Chondrocyte (in vitro differentiated cells): Measurements from ENCODE around the gene CCDC148. TPM values are rescaled to one million over a fixed set of nuclear protein-coding genes. Genes with fewer than 3 reads are reported as not detected.
"Not testable (repeated sequence)": the region's sequence is repeated elsewhere in the genome, so short reads cannot be mapped to it uniquely, and the experiment has no call there.

Experiments used
- DNase-seq: peaks from one replicate; pipeline ENCODE4 v3.0.0; 2021; ENCODE audit warnings: mixed read lengths, low spot score
- H3K27ac Mint-ChIP-seq: one replicate; pipeline ENCODE4 v1.8.0; 2021; ENCODE audit warnings: mild to moderate bottlenecking, moderate library complexity, mixed read lengths; ENCODE audit not compliant: unreplicated experiment
- H3K27me3 Mint-ChIP-seq: 2 replicates; pipeline ENCODE4 v1.8.0; 2021; ENCODE audit warnings: low read depth, mixed read lengths
- H3K36me3 Mint-ChIP-seq: 2 replicates; pipeline ENCODE4 v1.8.0; 2021; ENCODE audit warnings: low read depth, mixed read lengths
- H3K4me1 Mint-ChIP-seq: 2 replicates; pipeline ENCODE4 v1.8.0; 2021; ENCODE audit warnings: low read depth, mild to moderate bottlenecking, mixed read lengths
- H3K4me3 Mint-ChIP-seq: one replicate; pipeline ENCODE4 v1.8.0; 2021; ENCODE audit warnings: mild to moderate bottlenecking, moderate library complexity, mixed read lengths; ENCODE audit not compliant: unreplicated experiment
- H3K9me3 Mint-ChIP-seq: 2 replicates; pipeline ENCODE4 v1.8.0; 2021; ENCODE audit warnings: low read depth, mixed read lengths
- total RNA-seq: library from RNA; stranded (reverse); gene quantifications from 3 replicates; pipeline ENCODE4 v1.2.1, GENCODE V29; 2021
- TF ChIP-seq, protein P1 (sequence below): fragments of 200-600 bp; sonication (generic); IDR thresholded peaks from 2 replicates; pipeline ENCODE4 v1.5.0; 2021; ENCODE audit warnings: antibody characterized with exemption, mild to moderate bottlenecking, moderate library complexity

Gene CCDC148
- total RNA-seq, 1 donor from 2014 or later, result 0.52 TPM

DNA sequence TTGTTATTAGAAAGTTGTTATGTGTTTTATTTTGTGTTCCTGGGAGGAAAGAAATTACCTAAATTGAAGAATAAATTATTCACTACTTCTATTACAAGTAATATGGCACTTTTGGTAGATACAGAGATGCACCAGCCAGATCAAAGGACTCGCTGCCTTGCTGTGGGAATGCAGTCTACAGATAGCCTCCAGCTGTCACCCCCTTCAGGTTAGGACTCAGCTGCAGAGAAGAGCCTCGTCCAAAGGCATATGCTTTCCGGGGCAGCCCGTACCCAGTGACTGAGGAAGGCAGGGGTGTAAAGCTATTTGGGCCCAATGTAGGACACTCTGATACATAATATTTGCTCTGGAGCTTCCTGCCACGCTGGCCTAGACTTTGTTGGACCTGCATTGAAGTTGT lies 90.2 kb downstream of the CCDC148 start:
- no peak overlapping the region for H3K4me3 Mint-ChIP-seq
- H3K27ac Mint-ChIP-seq, result no peak overlapping the region
- H3K36me3 Mint-ChIP-seq, result peaks cover 17% of the 10 kb centered on the region
- no peaks in the 10 kb centered on the region for H3K4me1 Mint-ChIP-seq
- peaks cover 30% of the 10 kb centered on the region for H3K9me3 Mint-ChIP-seq
- TF ChIP-seq, protein P1, sequence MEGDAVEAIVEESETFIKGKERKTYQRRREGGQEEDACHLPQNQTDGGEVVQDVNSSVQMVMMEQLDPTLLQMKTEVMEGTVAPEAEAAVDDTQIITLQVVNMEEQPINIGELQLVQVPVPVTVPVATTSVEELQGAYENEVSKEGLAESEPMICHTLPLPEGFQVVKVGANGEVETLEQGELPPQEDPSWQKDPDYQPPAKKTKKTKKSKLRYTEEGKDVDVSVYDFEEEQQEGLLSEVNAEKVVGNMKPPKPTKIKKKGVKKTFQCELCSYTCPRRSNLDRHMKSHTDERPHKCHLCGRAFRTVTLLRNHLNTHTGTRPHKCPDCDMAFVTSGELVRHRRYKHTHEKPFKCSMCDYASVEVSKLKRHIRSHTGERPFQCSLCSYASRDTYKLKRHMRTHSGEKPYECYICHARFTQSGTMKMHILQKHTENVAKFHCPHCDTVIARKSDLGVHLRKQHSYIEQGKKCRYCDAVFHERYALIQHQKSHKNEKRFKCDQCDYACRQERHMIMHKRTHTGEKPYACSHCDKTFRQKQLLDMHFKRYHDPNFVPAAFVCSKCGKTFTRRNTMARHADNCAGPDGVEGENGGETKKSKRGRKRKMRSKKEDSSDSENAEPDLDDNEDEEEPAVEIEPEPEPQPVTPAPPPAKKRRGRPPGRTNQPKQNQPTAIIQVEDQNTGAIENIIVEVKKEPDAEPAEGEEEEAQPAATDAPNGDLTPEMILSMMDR, result no peak
- no peaks in the 10 kb centered on the region for H3K27me3 Mint-ChIP-seq
- DNase-seq, result no peak

DNA sequence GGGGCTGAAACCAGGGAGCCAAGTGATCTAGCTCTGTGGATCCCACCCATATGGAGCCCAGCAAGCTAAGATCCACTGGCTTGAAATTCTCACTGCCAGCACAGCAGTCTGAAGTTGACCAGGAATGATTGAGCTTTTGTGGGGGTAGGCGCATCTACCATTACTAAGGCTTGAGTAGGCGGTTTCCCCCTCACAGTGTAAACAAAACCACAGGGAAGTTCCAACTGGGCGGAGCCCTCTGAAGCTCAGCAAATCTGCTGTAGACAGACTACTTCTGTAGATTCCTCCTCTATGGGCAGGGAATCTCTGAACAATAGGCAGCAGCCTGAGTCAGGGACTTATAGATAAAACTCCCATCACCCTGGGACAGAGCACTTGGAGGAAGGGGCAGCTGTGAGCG lies 96.7 kb downstream of the CCDC148 start:
- Mint-ChIP-seq H3K4me1 (no peaks in the 10 kb centered on the region), H3K27me3 (no peaks in the 10 kb centered on the region), H3K4me3 (no peak overlapping the region), H3K36me3 (peaks cover 18% of the 10 kb centered on the region), H3K9me3 (peaks cover 33% of the 10 kb centered on the region), H3K27ac (no peak overlapping the region)
- TF ChIP-seq, protein P1, result no peak
- no peak for DNase-seq

DNA sequence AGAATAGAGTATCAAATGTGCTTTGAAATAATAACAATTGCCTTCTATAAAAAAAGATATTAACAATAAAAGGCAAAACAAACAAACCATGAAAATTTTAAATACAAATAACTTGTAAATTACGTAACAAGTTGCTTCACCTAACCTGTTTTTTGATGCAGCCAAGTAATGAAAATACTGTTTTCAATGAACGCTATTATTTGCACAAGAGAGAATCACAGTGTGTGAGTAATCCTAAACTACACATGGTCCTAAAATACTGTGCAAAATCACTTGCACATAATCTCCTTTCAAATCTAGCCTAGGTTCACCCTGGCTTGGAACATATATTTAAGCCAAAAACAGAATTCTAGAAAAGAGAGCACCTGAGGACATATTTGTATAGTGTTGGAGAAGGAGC lies 98.9 kb downstream of the CCDC148 start:
- Mint-ChIP-seq H3K9me3 (peaks cover 19% of the 10 kb centered on the region), H3K4me1 (no peaks in the 10 kb centered on the region), H3K27me3 (no peaks in the 10 kb centered on the region), H3K36me3 (peaks cover 10% of the 10 kb centered on the region), H3K4me3 (no peak overlapping the region), H3K27ac (no peak overlapping the region)
- no peak for DNase-seq
- TF ChIP-seq, protein P1, result no peak

DNA sequence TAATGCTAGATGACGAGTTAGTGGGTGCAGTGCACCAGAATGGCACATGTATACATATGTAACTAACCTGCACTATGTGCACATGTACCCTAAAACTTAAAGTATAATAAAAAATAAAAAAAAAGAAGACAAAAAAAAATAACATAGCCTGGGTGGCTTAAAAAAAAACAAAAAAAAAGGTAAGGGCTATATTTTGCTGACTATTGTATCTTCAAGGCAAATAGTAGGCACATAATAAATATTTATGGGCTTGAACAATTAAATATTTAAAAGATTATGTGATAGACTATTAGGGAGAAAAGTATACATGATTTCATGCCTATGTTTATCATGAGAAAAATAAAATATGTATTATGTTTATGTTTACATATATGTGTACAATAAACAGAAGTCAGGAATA lies 99.4 kb downstream of the CCDC148 start:
- no peaks in the 10 kb centered on the region for H3K4me1 Mint-ChIP-seq
- peaks cover 4% of the 10 kb centered on the region for H3K36me3 Mint-ChIP-seq
- TF ChIP-seq, protein P1, result no peak
- H3K9me3 Mint-ChIP-seq, result peaks cover 15% of the 10 kb centered on the region
- no peak overlapping the region for H3K27ac Mint-ChIP-seq
- no peak for DNase-seq
- no peaks in the 10 kb centered on the region for H3K27me3 Mint-ChIP-seq
- H3K4me3 Mint-ChIP-seq, result no peak overlapping the region

DNA sequence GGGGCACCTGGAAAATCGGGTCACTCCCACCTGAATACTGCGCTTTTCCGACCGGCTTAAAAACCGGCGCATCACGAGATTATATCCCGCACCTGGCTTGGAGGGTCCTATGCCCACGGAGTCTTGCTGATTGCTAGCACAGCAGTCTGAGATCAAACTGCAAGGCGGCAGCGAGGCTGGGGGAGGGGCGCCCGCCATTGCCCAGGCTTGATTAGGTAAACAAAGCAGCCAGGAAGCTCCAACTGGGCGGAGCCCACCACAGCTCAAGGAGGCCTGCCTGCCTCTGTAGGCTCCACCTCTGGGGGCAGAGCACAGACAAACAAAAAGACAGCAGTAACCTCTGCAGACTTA lies 105.1 kb downstream of the CCDC148 start:
- DNase-seq, H3K4me1 Mint-ChIP-seq, H3K9me3 Mint-ChIP-seq, H3K27me3 Mint-ChIP-seq, H3K27ac Mint-ChIP-seq, H3K36me3 Mint-ChIP-seq, H3K4me3 Mint-ChIP-seq: not testable (repeated sequence)

DNA sequence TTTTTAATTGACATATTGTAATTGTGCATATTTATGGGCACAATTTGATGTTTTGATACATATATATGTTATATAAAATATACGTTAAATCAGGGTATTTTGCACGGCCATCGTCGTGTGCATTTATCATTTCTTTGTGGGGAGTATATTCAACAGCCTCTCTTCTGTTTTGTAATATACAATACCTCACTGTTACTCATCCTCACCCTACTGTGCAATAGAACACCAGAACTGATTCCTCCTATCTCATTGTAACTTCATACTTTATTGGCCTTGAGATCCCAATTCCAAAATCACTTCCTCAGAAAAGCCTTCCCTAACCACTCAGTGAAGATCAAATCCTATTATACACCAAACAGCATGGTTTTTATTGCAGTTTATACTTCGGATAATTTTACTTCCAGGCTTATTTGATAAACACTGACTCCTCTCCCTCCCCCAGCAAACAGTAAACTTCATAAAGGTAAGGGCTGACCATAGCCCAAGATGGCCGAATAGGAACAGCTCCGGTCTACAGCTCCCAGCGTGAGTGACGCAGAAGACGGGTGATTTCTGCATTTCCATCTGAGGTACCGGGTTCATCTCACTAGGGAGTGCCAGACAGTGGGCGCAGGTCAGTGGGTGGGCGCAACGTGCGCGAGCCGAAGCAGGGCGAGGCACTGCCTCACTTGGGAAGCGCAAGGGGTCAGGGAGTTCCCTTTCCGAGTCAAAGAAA lies 105.6 kb downstream of the CCDC148 start:
- not testable (repeated sequence) for H3K36me3 Mint-ChIP-seq, H3K9me3 Mint-ChIP-seq, H3K27ac Mint-ChIP-seq, H3K4me1 Mint-ChIP-seq, H3K4me3 Mint-ChIP-seq, H3K27me3 Mint-ChIP-seq
- peak; percentile 42 for DNase-seq
